NCI-H1930 (cell line): ENCODE measurements around the gene CEND1.
A peak's percentile ranks its signal among the peaks of the same experiment; 100 is the strongest.

Experiments
- DNase-seq, 2 experiments: peaks; one replicate each; lab custom pipeline; 2025; lab: John Stamatoyannopoulos, UW

The CEND1 gene

GRCh38 chr11:794766-795633, 5.1 kb upstream of the CEND1 start:
- no peak for DNase-seq

GRCh38 chr11:794013-794765, 4.3 kb upstream of the CEND1 start:
- DNase-seq, result no peak

GRCh38 chr11:793556-793955, 3.7 kb upstream of the CEND1 start:
- no peak for DNase-seq

GRCh38 chr11:792873-793272, 3.0 kb upstream of the CEND1 start:
- no peak for DNase-seq

DNA sequence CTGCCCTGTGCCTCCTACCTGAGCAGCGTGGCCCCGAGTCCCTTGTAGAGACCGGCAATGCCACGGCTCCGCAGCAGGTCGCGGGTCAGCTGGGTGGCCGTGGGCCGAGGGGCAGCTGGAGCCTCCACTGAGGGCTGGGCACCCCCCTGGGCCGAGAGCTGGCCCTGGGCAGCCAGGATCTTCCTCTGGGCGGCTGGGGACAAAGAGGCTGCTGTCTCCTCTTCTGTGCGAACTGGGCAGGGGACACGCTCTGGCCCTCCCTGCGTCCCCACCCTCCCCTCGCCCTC, 2.6 kb upstream of the CEND1 start:
- DNase-seq, result no peak

GRCh38 chr11:791658-792534, 2.0 kb upstream of the CEND1 start:
- DNase-seq, result no peak

DNA sequence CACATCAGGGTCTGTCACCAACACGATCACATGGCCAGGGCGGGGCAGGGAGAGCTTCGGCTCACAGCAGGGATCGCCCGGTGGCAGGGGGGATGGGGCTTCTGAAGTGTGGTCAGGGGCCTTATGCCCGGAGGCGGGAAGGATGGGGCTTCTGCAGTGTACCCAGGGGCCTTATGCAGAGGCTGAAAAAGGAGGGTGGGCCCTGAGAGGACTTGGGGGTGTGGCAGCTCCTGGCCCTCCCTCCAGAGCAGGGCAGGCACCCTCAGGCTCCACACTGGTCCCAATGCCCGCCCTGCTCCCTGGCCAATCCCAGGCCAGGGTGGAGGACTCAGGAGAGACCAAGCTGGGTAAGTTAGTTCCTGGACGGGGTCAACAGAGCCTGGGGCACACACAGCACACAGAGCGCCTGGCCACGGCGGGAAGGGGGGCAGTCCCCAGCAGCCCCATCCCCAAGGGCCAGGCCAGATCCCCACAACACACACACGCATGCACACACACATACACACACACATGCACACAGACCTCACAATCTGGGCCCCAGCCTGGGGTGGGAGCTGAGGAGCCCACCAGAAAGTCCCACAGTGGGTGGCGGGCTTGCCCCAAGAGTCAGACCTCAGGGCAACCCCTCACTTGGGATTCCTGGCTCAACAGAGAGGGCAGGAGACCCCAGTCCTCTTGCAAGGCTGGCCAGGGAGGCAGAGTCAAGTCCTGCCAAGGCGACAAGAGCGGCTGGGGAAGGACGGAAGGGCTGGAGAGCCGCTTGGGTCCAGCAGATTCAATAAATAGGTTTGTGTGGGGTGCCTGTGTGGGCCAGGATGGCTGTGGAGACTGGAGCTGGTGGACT, 1.1 kb upstream of the CEND1 start:
- DNase-seq, result no peak

GRCh38 chr11:788953-789940, 643 bp downstream of the CEND1 start:
- DNase-seq, result no peak

GRCh38 chr11:788009-788640, 1.8 kb downstream of the CEND1 start:
- DNase-seq, result no peak

DNA sequence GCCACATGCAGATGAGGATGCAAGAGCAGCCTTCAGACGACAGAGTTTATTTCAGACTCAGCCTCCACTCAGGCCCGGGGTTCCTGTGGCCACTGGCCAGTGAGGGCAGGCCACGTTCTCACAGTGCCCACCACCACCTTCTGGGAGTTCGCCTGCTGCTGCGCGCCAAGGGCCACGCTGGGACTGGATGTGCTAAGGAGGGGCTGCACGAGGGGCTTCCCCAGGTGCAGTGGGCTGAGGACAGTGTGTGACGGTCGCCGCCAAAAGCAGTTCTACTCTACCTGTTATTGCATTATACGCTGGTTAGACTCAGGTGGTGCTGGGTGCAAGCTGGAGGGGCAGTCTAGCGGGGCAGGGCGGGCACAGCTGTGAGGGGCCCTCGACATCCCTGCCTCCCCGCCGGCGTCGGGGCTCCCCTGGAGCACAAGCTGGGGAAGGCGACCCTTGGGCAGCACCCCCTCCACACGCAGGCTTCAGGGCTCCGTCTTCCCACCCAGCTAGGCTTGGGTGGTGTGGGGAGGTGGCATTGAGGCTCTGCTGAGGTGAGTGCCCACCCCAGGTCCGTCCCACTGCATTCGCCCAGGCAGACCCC, 2.7 kb downstream of the CEND1 start:
- no peak for DNase-seq

DNA sequence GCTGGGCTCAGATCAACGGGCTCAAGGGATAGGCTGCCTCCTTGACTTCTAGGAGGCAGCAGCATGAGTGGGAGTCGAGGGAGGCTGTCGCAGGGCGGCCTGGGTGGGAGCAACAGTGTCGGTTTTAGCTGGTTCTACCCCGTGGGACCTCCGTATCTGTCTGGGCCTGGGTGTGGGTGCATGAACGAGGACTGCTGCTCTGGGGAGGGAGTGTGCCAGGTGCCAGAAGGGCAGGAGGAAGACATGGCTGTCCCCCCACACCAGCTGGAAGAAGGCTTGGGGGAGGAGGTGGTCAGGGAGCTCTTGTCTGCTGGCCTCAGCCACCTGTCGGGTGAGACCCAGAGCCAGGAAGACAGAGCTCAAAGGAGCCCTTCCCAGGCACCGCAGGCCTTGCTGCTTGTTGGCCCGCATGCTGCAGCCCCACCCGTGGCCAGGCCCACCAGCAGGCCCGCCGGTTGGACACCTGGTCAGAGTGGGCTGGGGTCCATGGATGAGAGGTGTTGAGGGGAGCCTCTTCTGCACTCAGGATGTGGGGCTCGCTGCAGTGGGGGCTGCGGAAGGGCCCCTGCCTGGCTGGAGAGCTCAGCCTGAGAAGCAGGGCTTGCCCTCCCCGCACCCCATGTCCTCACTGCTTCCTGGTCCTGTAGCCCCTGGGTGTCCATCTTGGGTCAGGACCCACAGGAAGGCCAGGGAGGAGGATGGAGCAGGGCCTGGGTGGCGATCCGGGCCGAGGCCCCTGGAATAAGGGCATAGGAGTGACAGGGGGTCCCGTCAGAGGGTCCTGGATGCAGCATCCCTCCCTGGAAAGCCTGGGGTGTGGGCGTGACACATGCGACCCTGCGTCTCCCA, 3.4 kb downstream of the CEND1 start:
- no peak for DNase-seq

- DNase-seq, result peak; percentile 59 to 67
Measured at GRCh38 chr11:783581-784015, 6.3 kb downstream of the CEND1 start.

GRCh38 chr11:782264-783174, 7.4 kb downstream of the CEND1 start:
- no peak for DNase-seq

DNA sequence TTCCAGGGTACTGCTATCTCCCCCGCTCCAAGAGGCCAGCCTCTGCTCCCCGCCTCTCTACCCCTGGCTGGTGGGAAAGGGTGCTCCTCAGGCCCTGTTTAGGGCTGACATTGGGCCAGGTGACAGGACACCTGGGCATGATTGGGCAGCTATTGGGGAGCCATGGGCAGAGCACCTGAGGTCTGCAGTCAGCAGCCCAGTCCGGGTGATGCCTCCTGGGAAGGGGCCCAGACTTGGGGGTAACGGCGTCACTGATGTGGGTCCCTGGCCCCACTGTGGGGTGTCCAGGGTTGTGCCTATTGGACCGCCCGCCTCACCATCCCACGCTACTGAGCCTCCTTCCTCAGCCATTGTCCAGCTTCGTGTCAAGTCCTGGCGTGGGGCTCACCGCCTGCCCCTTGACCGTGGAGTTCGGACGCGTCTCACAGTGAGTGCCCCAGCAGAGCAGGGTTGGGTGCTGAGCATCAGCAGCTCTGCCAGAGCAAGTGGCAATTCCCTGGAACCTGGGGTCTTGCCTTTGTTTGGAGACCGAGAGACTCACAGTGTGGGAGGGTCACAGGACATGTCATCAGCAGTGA, 9.8 kb downstream of the CEND1 start:
- DNase-seq, result no peak

DNA sequence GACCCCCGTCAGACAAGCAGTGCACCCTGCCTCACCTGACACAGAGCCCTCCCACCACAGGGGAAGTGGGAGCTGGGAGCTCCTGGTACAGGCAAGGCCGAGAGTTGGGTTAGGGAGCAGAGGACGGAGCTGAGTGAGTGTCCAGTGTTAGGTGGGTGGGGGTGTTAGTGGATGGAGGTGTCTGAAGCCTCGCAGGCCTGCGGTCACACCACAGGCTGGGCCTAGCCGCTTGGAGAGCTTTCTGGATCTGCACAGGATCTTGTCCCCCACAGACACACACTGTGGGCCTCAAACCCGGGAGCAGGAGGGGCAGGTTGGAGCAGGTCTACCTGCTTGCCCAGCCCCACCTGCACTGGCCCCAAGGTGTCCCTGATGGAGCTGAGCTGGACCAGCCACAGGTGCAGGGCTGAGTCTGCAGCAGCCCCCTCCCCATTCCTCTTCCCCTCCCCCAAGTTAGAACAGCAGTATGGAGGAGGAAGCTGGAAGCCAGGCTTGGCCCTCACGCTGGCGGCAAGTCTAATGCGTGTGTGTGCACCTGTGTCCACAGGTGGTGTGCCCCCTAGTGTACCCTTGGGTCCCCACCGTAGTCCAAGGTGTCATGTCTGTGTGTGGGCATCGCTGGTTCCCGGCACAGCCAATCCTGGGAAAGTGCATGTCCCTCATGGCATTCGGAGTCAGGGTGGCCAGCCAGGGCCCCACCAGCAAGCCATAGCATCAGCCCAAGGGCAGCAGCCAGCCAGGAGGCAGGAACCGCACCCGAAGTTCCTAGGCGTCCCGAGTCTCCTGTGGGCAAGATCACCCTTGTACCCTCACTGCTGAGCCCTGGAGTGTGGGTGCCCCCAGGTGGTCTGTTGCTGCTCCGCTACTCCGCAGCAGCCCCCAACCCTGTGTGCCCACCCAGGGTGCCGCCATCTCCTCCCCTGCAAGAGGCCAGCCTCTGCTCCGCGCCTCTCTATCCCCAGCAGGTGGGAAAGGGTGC, 10.6 kb downstream of the CEND1 start:
- DNase-seq, result no peak
